Body of pancreas (tissue), 4 donors: ENCODE results near the gene SOX5. TPM values are rescaled to one million over a fixed set of nuclear protein-coding genes. Genes with fewer than 3 reads are reported as not detected.
"Not testable (repeated sequence)": the region's sequence is repeated elsewhere in the genome, so short reads cannot be mapped to it uniquely, and the experiment has no call there.

Experiments used
- ATAC-seq: fragments of 150-250 bp; one replicate; pipeline ENCODE4 v1.9.1; 2016
- DNase-seq, 4 donors: peaks; one replicate each; pipeline ENCODE4 v3.0.0-alpha.2; 2019
- H3K27ac ChIP-seq, 4 donors: fragments of 200-600 bp; sonication (generic); 1 replicate in 3 of 4; 2 replicates in 1 of 4; pipeline versions ENCODE4 v1.5.1 to v1.6.1; 2016 to 2019; ENCODE audit warnings: mild to moderate bottlenecking in 1 of 4, mixed read lengths in 1 of 4, moderate library complexity in 1 of 4
- H3K27me3 ChIP-seq, 2 donors: fragments of 200-600 bp; sonication (generic); one replicate each; pipeline ENCODE4 v1.6.0; 2016; ENCODE audit warnings: mild to moderate bottlenecking in 1 of 2
- H3K36me3 ChIP-seq, 2 donors: fragments of 200-600 bp; sonication (generic); replicated peaks in 1 of 2; 2 replicates each; pipeline ENCODE4 v1.5.1; 2016; ENCODE audit warnings: low read depth in 2 of 2; ENCODE audit not compliant: insufficient read depth in 1 of 2
- H3K4me1 ChIP-seq: fragments of 200-600 bp; sonication (generic); one replicate; pipeline ENCODE4 v1.6.0; 2016
- H3K4me3 ChIP-seq, 2 donors: fragments of 200-600 bp; sonication (generic); 1 replicate in 1 of 2; 2 replicates in 1 of 2; pipeline ENCODE4 v1.5.1; 2016 to 2019
- H3K9me3 ChIP-seq, 3 donors: fragments of 200-600 bp; sonication (generic); 1 replicate in 2 of 3; 2 replicates in 1 of 3; pipeline ENCODE4 v1.5.1; 2016
- POLR2A ChIP-seq, 3 donors: fragments of 450-650 bp; IDR thresholded peaks; one replicate each; pipeline ENCODE4 v1.6.1; 2016; ENCODE audit warnings: antibody characterized with exemption in 3 of 3, mild to moderate bottlenecking in 2 of 3
- WGBS, 2 donors: methylation state at CpG; one replicate each; pipeline ENCODE4 v1.1.5; 2017; 5-methylcytosine and 5-hydroxymethylcytosine counted together
- intact Hi-C: fragments of 100-400 bp; cut with DNase I; formaldehyde crosslinking; loops from one replicate; pipeline ENCODE4 v1.15.1; 2023
- total RNA-seq, 2 donors: library from RNA; depleted of rRNA; stranded (reverse); fragments of >200 nt; gene quantifications; one replicate each; pipeline ENCODE4 v1.1.0, GENCODE V29; 2016
- TF ChIP-seq, protein P1 (sequence below), 7 experiments: fragments of 450-650 bp in 4 of 7; fragments of 200-600 bp in 3 of 7; sonication (generic) in 3 of 7; IDR thresholded peaks; one replicate each; pipeline ENCODE4 v1.5.1; 2016 to 2019; ENCODE audit warnings: antibody characterized with exemption in 7 of 7

Gene SOX5
- total RNA-seq, 2 donors from 2014 or later, result 3.0 to 10.4 TPM

GRCh38 chr12:23505736-23506135 is 443.7 kb downstream of the SOX5 start:
- H3K36me3 ChIP-seq, DNase-seq, intact Hi-C loops, H3K4me1 ChIP-seq, H3K4me3 ChIP-seq, H3K27me3 ChIP-seq, ATAC-seq, H3K27ac ChIP-seq, H3K9me3 ChIP-seq: not testable (repeated sequence)
- WGBS, 2 donors, result 60% methylated on average over 1 of the region's 1 CpG

- H3K4me3 ChIP-seq, result no peak overlapping the region
- no peak overlapping the region for H3K27ac ChIP-seq
- H3K27me3 ChIP-seq, result no peaks in the 10 kb centered on the region
- no peak for TF ChIP-seq POLR2A (IDR thresholded peaks at IDR 0.05)
- TF ChIP-seq, protein P1, sequence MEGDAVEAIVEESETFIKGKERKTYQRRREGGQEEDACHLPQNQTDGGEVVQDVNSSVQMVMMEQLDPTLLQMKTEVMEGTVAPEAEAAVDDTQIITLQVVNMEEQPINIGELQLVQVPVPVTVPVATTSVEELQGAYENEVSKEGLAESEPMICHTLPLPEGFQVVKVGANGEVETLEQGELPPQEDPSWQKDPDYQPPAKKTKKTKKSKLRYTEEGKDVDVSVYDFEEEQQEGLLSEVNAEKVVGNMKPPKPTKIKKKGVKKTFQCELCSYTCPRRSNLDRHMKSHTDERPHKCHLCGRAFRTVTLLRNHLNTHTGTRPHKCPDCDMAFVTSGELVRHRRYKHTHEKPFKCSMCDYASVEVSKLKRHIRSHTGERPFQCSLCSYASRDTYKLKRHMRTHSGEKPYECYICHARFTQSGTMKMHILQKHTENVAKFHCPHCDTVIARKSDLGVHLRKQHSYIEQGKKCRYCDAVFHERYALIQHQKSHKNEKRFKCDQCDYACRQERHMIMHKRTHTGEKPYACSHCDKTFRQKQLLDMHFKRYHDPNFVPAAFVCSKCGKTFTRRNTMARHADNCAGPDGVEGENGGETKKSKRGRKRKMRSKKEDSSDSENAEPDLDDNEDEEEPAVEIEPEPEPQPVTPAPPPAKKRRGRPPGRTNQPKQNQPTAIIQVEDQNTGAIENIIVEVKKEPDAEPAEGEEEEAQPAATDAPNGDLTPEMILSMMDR (IDR thresholded peaks at IDR 0.05), result no peak
- no peaks in the 10 kb centered on the region for H3K9me3 ChIP-seq
- 33 to 43% methylated on average over 4 of the region's 4 CpGs for WGBS, 2 donors
- ATAC-seq (no peak), DNase-seq (no peak)
- H3K36me3 ChIP-seq, result no peaks in the 10 kb centered on the region
- H3K4me1 ChIP-seq, result no peaks in the 10 kb centered on the region
- intact Hi-C loops, result no loop called here
Observed at GRCh38 chr12:23504641-23505399, 444.6 kb downstream of the SOX5 start.

GRCh38 chr12:23504043-23504442 is 445.4 kb downstream of the SOX5 start:
- TF ChIP-seq, protein P1 (IDR thresholded peaks at IDR 0.05), result no peak
- no peak for TF ChIP-seq POLR2A (IDR thresholded peaks at IDR 0.05)
- Histone ChIP-seq H3K4me1 (no peaks in the 10 kb centered on the region), H3K27ac (no peak overlapping the region), H3K4me3 (no peak overlapping the region), H3K27me3 (no peaks in the 10 kb centered on the region), H3K36me3 (no peaks in the 10 kb centered on the region), H3K9me3 (no peaks in the 10 kb centered on the region)
- no peak for DNase-seq
- no peak for ATAC-seq
- WGBS, 2 donors, result 60 to 71% methylated on average over 2 of the region's 2 CpGs
- intact Hi-C loops, result no loop called here

DNA sequence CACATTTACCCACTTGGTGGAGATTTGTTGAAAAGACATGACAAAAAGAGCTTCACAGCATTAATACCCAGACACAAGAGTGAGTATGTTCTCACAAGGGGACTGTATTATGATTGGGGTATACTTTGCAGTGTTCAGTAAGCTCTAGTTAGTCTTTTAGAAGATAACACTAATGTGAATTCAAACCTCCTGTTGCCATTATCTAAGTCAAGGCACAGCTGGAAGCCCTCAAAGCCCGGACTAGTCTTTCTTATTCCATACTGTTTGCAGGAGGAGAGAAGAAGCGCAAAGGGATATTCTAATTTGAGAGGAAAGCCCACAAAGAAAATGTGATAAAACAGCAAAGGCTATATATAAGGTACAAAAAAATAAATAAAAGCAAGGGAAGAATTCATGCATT is 445.9 kb downstream of the SOX5 start:
- Histone ChIP-seq H3K27me3 (no peaks in the 10 kb centered on the region), H3K36me3 (no peaks in the 10 kb centered on the region), H3K27ac (no peak overlapping the region), H3K4me3 (no peak overlapping the region), H3K4me1 (no peaks in the 10 kb centered on the region), H3K9me3 (no peaks in the 10 kb centered on the region)
- ATAC-seq, result no peak
- 73 to 77% methylated on average over 2 of the region's 2 CpGs for WGBS, 2 donors
- no peak for DNase-seq
- intact Hi-C loops, result no loop called here
- TF ChIP-seq, protein P1 (IDR thresholded peaks at IDR 0.05), result no peak
- TF ChIP-seq POLR2A (IDR thresholded peaks at IDR 0.05), result no peak

DNA sequence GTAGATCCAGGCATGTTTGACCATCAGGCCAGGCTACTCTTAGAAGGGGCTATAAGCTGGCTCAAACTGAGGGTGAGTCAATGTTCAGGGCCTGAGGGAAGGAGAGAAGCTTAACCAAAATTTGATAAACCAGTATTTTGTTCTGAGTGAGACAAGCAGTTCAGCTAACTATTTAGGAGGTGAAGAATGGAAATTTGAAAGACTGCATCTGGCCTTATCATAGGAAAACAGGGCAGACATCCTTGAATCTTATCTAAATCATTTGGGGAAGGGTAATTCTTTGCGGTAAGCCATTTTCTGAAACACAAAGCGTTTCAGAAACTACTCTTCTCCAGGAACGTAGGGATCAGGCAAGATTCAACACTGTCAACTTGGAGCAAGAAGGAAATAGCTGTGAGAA is 447.2 kb downstream of the SOX5 start:
- no peak for ATAC-seq
- 52 to 65% methylated on average over 3 of the region's 3 CpGs for WGBS, 2 donors
- no peaks in the 10 kb centered on the region for H3K36me3 ChIP-seq
- H3K27me3 ChIP-seq, result no peaks in the 10 kb centered on the region
- intact Hi-C loops, result no loop called here
- no peak overlapping the region for H3K4me3 ChIP-seq
- H3K9me3 ChIP-seq, result no peaks in the 10 kb centered on the region
- DNase-seq, result no peak
- TF ChIP-seq, protein P1 (IDR thresholded peaks at IDR 0.05), result no peak
- no peak for TF ChIP-seq POLR2A (IDR thresholded peaks at IDR 0.05)
- H3K27ac ChIP-seq, result no peak overlapping the region
- H3K4me1 ChIP-seq, result no peaks in the 10 kb centered on the region
